Neural cell (in vitro differentiated cells): Measurements from ENCODE around the gene KRT28. TPM values are rescaled to one million over a fixed set of nuclear protein-coding genes. Genes with fewer than 3 reads are reported as not detected.

Experiments
- H2AFZ ChIP-seq: fragments of 200-600, 300-800 bp; sonication (generic), shearing (Covaris generic); 2 replicates; pipeline ENCODE4 v1.6.0; 2014; ENCODE audit warnings: low read depth, mild to moderate bottlenecking, antibody characterized with exemption, low read length, moderate library complexity
- H3F3A ChIP-seq: fragments of 200-600 bp; shearing (Covaris generic); 2 replicates; pipeline ENCODE4 v1.6.1; 2016; ENCODE audit warnings: mild to moderate bottlenecking, moderate library complexity, mixed read lengths, antibody characterized with exemption, low read length; ENCODE audit not compliant: insufficient read depth, poor library complexity, severe bottlenecking
- H3K27ac ChIP-seq: fragments of 200-600, 300-800 bp; sonication (generic), shearing (Covaris generic); 2 replicates; pipeline ENCODE4 v1.5.1; 2014; ENCODE audit warnings: mild to moderate bottlenecking, low read length, moderate library complexity
- H3K27me3 ChIP-seq: fragments of 300-800, 200-600 bp; sonication (generic), shearing (Covaris generic); 2 replicates; pipeline ENCODE4 v1.6.0; 2014; ENCODE audit warnings: mild to moderate bottlenecking, low read depth, low read length, moderate library complexity; ENCODE audit not compliant: insufficient read depth
- H3K36me3 ChIP-seq: fragments of 300-800, 200-600 bp; sonication (generic), shearing (Covaris generic); 2 replicates; pipeline ENCODE4 v1.5.1; 2014; ENCODE audit warnings: mild to moderate bottlenecking, antibody characterized with exemption, low read length, moderate library complexity; ENCODE audit not compliant: insufficient read depth
- H3K4me2 ChIP-seq: fragments of 300-800, 200-600 bp; sonication (generic), shearing (Covaris generic); 2 replicates; pipeline ENCODE4 v1.6.0; 2014; ENCODE audit warnings: mild to moderate bottlenecking, low read length
- H3K4me3 ChIP-seq: fragments of 300-800, 200-600 bp; sonication (generic), shearing (Covaris generic); 2 replicates; pipeline ENCODE4 v1.5.1; 2014; ENCODE audit warnings: mild to moderate bottlenecking, low read length, moderate library complexity
- H3K79me2 ChIP-seq: fragments of 200-600 bp; shearing (Covaris generic); replicated peaks from 2 replicates; pipeline ENCODE4 v1.6.0; 2014; ENCODE audit warnings: mild to moderate bottlenecking, low read length, moderate library complexity; ENCODE audit not compliant: insufficient read depth
- H3K9ac ChIP-seq: fragments of 300-800, 200-600 bp; sonication (generic), shearing (Covaris generic); 2 replicates; pipeline ENCODE4 v1.6.1; 2016; ENCODE audit warnings: mild to moderate bottlenecking, low read length, mixed read lengths
- H3K9me2 ChIP-seq: fragments of 200-600 bp; shearing (Covaris generic); 2 replicates; pipeline ENCODE4 v1.6.1; 2016; ENCODE audit warnings: mild to moderate bottlenecking, low read length, mixed read lengths; ENCODE audit not compliant: insufficient read depth
- H3K9me3 ChIP-seq: fragments of 200-600, 300-800 bp; sonication (generic), shearing (Covaris generic); 2 replicates; pipeline ENCODE4 v1.6.1; 2016; ENCODE audit warnings: mild to moderate bottlenecking, mixed run types, low read length, moderate library complexity, mixed read lengths
- H4K20me1 ChIP-seq: fragments of 200-600 bp; shearing (Covaris generic); 2 replicates; pipeline ENCODE4 v1.6.1; 2016; ENCODE audit warnings: mild to moderate bottlenecking, mixed run types; ENCODE audit not compliant: insufficient read depth
- EP300 ChIP-seq: fragments of 450-650 bp; conservative IDR thresholded peaks from 2 replicates; pipeline ENCODE4 v1.6.1; 2014; ENCODE audit warnings: antibody characterized with exemption, mild to moderate bottlenecking, moderate library complexity; ENCODE audit not compliant: poor library complexity, severe bottlenecking
- EZH2 ChIP-seq: fragments of 200-600, 300-800 bp; shearing (Covaris generic), sonication (generic); IDR thresholded peaks from 2 replicates; pipeline ENCODE4 v1.6.1; 2014; ENCODE audit warnings: antibody characterized with exemption, low read length, borderline replicate concordance, mild to moderate bottlenecking; ENCODE audit not compliant: insufficient read depth, poor library complexity, severe bottlenecking
- MXI1 ChIP-seq: fragments of 450-650 bp; conservative IDR thresholded peaks from 2 replicates; pipeline ENCODE4 v1.6.1; 2014; ENCODE audit warnings: antibody characterized with exemption, mild to moderate bottlenecking; ENCODE audit not compliant: poor library complexity, severe bottlenecking
- POLR2AphosphoS5 ChIP-seq: IDR thresholded peaks from 2 replicates; pipeline ENCODE4 v1.6.1; 2012
- RAD21 ChIP-seq: fragments of 450-650 bp; conservative IDR thresholded peaks from 2 replicates; pipeline ENCODE4 v1.6.1; 2014; ENCODE audit warnings: antibody characterized with exemption, mild to moderate bottlenecking, moderate library complexity
- SMC3 ChIP-seq: fragments of 450-650 bp; conservative IDR thresholded peaks from 2 replicates; pipeline ENCODE4 v1.6.1; 2014; ENCODE audit warnings: antibody characterized with exemption, mild to moderate bottlenecking, moderate library complexity; ENCODE audit not compliant: poor library complexity
- TAF1 ChIP-seq: IDR thresholded peaks from 2 replicates; pipeline ENCODE4 v1.6.1; 2012; ENCODE audit warnings: low read depth
- polyA plus RNA-seq: library from polyadenylated mRNA; depleted of rRNA; stranded (reverse); fragments of >200 nt; gene quantifications from 2 replicates; pipeline ENCODE4 v1.2.3, GENCODE V29; 2014
- TF ChIP-seq, protein P1 (sequence below): IDR thresholded peaks from 2 replicates; pipeline ENCODE4 v1.6.1; 2012; ENCODE audit warnings: borderline replicate concordance
- TF ChIP-seq, protein P2 (sequence below): fragments of 450-650 bp; IDR thresholded peaks from 2 replicates; pipeline ENCODE4 v1.5.1; 2014; ENCODE audit warnings: antibody characterized with exemption, mild to moderate bottlenecking, moderate library complexity; ENCODE audit not compliant: poor library complexity, severe bottlenecking

The KRT28 gene
- polyA plus RNA-seq, 1 donor from 2014 or later = not detected

DNA sequence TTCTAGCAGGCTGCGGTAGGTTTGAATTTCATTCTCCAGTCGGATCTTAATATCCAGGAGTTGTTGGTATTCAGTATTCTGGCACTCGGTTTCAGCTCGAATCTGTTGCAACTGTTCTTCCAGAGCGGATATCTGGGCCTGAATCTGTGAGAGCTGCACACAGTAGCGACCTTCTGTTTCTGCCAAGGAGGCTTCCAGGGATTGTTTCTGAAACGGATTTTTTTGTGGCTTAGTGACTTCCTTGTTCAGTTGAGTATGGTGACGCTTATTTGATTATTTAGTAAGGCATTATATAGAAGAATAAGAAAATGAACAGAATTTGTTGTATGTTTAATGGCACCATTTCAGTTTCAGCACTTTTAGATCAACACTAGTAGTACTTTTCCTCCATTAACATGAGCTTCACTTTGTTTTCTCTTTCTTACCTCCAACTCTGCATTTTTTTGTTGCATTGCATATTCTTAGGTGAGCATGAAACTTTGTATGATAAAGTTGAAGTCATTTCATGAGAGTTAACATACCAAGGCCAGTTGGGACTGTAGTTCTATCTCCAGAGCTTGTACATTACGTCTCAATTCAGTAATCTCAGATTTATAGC is 19.9 kb upstream of the KRT28 start:
- Histone ChIP-seq H3K36me3 (no peaks in the 10 kb centered on the region), H3K27ac (peak overlapping the region; percentile 88)

GRCh38 chr17:40818733-40819527 is 19.2 kb upstream of the KRT28 start:
- Histone ChIP-seq H4K20me1 (no peaks in the 10 kb centered on the region), H3K27me3 (peaks cover under 1% of the 10 kb centered on the region), H3K9ac (peak overlapping the region; percentile 76), H3K36me3 (no peaks in the 10 kb centered on the region), H3K27ac (peak overlapping the region; percentile 88), H3K4me2 (peak overlapping the region; percentile 99), H3K9me3 (no peaks in the 10 kb centered on the region), H3K9me2 (no peaks in the 10 kb centered on the region), H3K79me2 (peaks cover 6% of the 10 kb centered on the region), H3F3A (no peaks in the 10 kb centered on the region), H2AFZ (peak overlapping the region; percentile 99), H3K4me3 (peak overlapping the region; percentile 78)
- TF ChIP-seq TAF1 = peak; percentile 68
- peak; percentile 91 for TF ChIP-seq POLR2AphosphoS5
- TF ChIP-seq, protein P1, sequence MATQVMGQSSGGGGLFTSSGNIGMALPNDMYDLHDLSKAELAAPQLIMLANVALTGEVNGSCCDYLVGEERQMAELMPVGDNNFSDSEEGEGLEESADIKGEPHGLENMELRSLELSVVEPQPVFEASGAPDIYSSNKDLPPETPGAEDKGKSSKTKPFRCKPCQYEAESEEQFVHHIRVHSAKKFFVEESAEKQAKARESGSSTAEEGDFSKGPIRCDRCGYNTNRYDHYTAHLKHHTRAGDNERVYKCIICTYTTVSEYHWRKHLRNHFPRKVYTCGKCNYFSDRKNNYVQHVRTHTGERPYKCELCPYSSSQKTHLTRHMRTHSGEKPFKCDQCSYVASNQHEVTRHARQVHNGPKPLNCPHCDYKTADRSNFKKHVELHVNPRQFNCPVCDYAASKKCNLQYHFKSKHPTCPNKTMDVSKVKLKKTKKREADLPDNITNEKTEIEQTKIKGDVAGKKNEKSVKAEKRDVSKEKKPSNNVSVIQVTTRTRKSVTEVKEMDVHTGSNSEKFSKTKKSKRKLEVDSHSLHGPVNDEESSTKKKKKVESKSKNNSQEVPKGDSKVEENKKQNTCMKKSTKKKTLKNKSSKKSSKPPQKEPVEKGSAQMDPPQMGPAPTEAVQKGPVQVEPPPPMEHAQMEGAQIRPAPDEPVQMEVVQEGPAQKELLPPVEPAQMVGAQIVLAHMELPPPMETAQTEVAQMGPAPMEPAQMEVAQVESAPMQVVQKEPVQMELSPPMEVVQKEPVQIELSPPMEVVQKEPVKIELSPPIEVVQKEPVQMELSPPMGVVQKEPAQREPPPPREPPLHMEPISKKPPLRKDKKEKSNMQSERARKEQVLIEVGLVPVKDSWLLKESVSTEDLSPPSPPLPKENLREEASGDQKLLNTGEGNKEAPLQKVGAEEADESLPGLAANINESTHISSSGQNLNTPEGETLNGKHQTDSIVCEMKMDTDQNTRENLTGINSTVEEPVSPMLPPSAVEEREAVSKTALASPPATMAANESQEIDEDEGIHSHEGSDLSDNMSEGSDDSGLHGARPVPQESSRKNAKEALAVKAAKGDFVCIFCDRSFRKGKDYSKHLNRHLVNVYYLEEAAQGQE = no peak

More for the DNA sequence above, 19.9 kb upstream of the KRT28 start:
- peak overlapping the region; percentile 92 for H3K4me2 ChIP-seq
- no peaks in the 10 kb centered on the region for H4K20me1 ChIP-seq
- no peaks in the 10 kb centered on the region for H3K9me3 ChIP-seq
- TF ChIP-seq, protein P1 = no peak
- TF ChIP-seq POLR2AphosphoS5 (no peak), RAD21 (no peak), EP300 (no peak), SMC3 (no peak), MXI1 (no peak), EZH2 (no peak), TAF1 (no peak)
- TF ChIP-seq, protein P2, sequence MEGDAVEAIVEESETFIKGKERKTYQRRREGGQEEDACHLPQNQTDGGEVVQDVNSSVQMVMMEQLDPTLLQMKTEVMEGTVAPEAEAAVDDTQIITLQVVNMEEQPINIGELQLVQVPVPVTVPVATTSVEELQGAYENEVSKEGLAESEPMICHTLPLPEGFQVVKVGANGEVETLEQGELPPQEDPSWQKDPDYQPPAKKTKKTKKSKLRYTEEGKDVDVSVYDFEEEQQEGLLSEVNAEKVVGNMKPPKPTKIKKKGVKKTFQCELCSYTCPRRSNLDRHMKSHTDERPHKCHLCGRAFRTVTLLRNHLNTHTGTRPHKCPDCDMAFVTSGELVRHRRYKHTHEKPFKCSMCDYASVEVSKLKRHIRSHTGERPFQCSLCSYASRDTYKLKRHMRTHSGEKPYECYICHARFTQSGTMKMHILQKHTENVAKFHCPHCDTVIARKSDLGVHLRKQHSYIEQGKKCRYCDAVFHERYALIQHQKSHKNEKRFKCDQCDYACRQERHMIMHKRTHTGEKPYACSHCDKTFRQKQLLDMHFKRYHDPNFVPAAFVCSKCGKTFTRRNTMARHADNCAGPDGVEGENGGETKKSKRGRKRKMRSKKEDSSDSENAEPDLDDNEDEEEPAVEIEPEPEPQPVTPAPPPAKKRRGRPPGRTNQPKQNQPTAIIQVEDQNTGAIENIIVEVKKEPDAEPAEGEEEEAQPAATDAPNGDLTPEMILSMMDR = no peak
- H3K79me2 ChIP-seq = peaks cover 6% of the 10 kb centered on the region
- peak overlapping the region; percentile 99 for H2AFZ ChIP-seq
- no peaks in the 10 kb centered on the region for H3K9me2 ChIP-seq
- peak overlapping the region; percentile 78 for H3K4me3 ChIP-seq
- H3F3A ChIP-seq = no peaks in the 10 kb centered on the region
- H3K27me3 ChIP-seq = no peaks in the 10 kb centered on the region
- H3K9ac ChIP-seq = peak overlapping the region; percentile 71
